HepG2 (cell line): ENCODE data around the gene HAGHL. TPM values are rescaled to one million over a fixed set of nuclear protein-coding genes. Genes with fewer than 3 reads are reported as not detected.

Source experiments
- ELF3 ChIP-seq: IDR thresholded peaks from 2 replicates; pipeline ENCODE4 v1.6.1; 2016; ENCODE audit warnings: missing genetic modification reagents, missing compliant biosample characterization
- FOSL1 ChIP-seq: sonication (generic); formaldehyde crosslinking; IDR thresholded peaks from 2 replicates; pipeline ENCODE4 v1.9.0; 2021; ENCODE audit warnings: missing genetic modification reagents, borderline replicate concordance
- GTF3A ChIP-seq: sonication (generic); formaldehyde crosslinking; conservative IDR thresholded peaks from 2 replicates; pipeline ENCODE4 v1.4.0; 2020; ENCODE audit warnings: mild to moderate bottlenecking, missing genetic modification reagents
- HNRNPL ChIP-seq: fragments of 200-400 bp; formaldehyde crosslinking; IDR thresholded peaks from 2 replicates; pipeline ENCODE4 v1.6.1; 2017; ENCODE audit warnings: mild to moderate bottlenecking, low read depth, low read length
- ISL2 ChIP-seq: sonication (generic); formaldehyde crosslinking; IDR thresholded peaks from 2 replicates; pipeline ENCODE4 v1.5.0; 2020; ENCODE audit warnings: missing genetic modification reagents
- KDM4B ChIP-seq: sonication (generic); formaldehyde crosslinking; IDR thresholded peaks from 2 replicates; pipeline ENCODE4 v1.4.0; 2020; ENCODE audit warnings: missing genetic modification reagents
- NR2F6 ChIP-seq, 2 experiments: IDR thresholded peaks; 2 replicates each; pipeline ENCODE4 v1.6.1; 2016; ENCODE audit warnings: antibody characterized with exemption in 1 of 2, mild to moderate bottlenecking in 1 of 2
- PAWR ChIP-seq: sonication (generic); formaldehyde crosslinking; IDR thresholded peaks from 2 replicates; pipeline ENCODE4 v1.4.0; 2020; ENCODE audit warnings: missing genetic modification reagents, mild to moderate bottlenecking, borderline replicate concordance
- PHB2 ChIP-seq: fragments of 450-650 bp; IDR thresholded peaks from 2 replicates; pipeline ENCODE4 v1.6.1; 2018; ENCODE audit not compliant: partially characterized antibody
- PRMT3 ChIP-seq: sonication (generic); formaldehyde crosslinking; IDR thresholded peaks from 2 replicates; pipeline ENCODE4 v1.8.1; 2022; ENCODE audit warnings: low read depth, mild to moderate bottlenecking, moderate library complexity, missing genetic modification reagents, borderline replicate concordance
- TCF7L2 ChIP-seq: IDR thresholded peaks from 2 replicates; pipeline ENCODE4 v1.6.1; 2011; ENCODE audit warnings: mild to moderate bottlenecking, low read depth, low read length, moderate library complexity
- USF2 ChIP-seq, 2 experiments: sonication (generic) in 1 of 2; formaldehyde crosslinking in 1 of 2; IDR thresholded peaks; 2 replicates each; pipeline versions ENCODE4 v1.5.1 to v1.6.1; 2011 to 2020; ENCODE audit warnings: borderline replicate concordance in 1 of 2, low read depth in 1 of 2, low read length in 1 of 2, mild to moderate bottlenecking in 1 of 2, missing genetic modification reagents in 1 of 2, moderate library complexity in 1 of 2
- ZFP36L1 ChIP-seq: sonication (generic); formaldehyde crosslinking; IDR thresholded peaks from 2 replicates; pipeline ENCODE4 v1.8.0; 2022; ENCODE audit warnings: mild to moderate bottlenecking, missing genetic modification reagents, moderate library complexity
- ZFP37 ChIP-seq: sonication (generic); formaldehyde crosslinking; IDR thresholded peaks from 2 replicates; pipeline ENCODE4 v1.4.0; 2020; ENCODE audit warnings: missing genetic modification reagents, borderline replicate concordance
- ZNF3 ChIP-seq: IDR thresholded peaks from 2 replicates; pipeline ENCODE4 v1.7.0; 2017; ENCODE audit warnings: inconsistent platforms
- ZNF34 ChIP-seq: sonication (generic); formaldehyde crosslinking; IDR thresholded peaks from 2 replicates; pipeline ENCODE4 v1.4.0; 2020; ENCODE audit warnings: mild to moderate bottlenecking, missing genetic modification reagents, borderline replicate concordance
- ZNF432 ChIP-seq: sonication (generic); formaldehyde crosslinking; IDR thresholded peaks from 2 replicates; pipeline ENCODE4 v1.5.0; 2020; ENCODE audit warnings: missing genetic modification reagents, mild to moderate bottlenecking, borderline replicate concordance
- ZNF704 ChIP-seq: sonication (generic); formaldehyde crosslinking; IDR thresholded peaks from 2 replicates; pipeline ENCODE4 v1.8.1; 2023; ENCODE audit warnings: mild to moderate bottlenecking, inconsistent platforms, moderate library complexity, missing genetic modification reagents, borderline replicate concordance
- ZNF770 ChIP-seq: sonication (generic); formaldehyde crosslinking; IDR thresholded peaks from 2 replicates; pipeline ENCODE4 v1.5.0; 2020; ENCODE audit warnings: mild to moderate bottlenecking, missing genetic modification reagents
- polyA plus RNA-seq, 8 experiments: library from polyadenylated mRNA; depleted of rRNA in 3 of 8; stranded (reverse) in 7 of 8; unstranded in 1 of 8; fragments of >200 nt; fragmentation: Illumina TruSeq in 4 of 8; extraction: Trizol in 4 of 8; gene quantifications; 2 replicates each; pipeline versions ENCODE4 v1.2.1 to v1.2.3, GENCODE V29; 2011 to 2016; ENCODE audit warnings: low read depth in 4 of 8, missing spikeins in 1 of 8, mixed read lengths in 1 of 8; ENCODE audit not compliant: insufficient read depth in 1 of 8
- total RNA-seq, 5 experiments: library from RNA; depleted of rRNA; stranded (reverse); fragments of >200 nt; fragmentation: Illumina TruSeq; extraction: Trizol; gene quantifications; 2 replicates each; pipeline ENCODE4 v1.2.3, GENCODE V29; 2016; ENCODE audit warnings: low read depth in 1 of 5

HAGHL gene
- total and polyA plus RNA-seq, 2 of the 13 experiments (the other 11 are each of a cell fraction or from before 2014, with no cell fraction given): 3.4 to 8.4 TPM

GRCh38 chr16:714558-715476, 12.1 kb upstream of the HAGHL start, which contains the start of gene METRN (continued):
- TF ChIP-seq USF2 (IDR thresholded peaks at IDR 0.05; ENCODE audit: low read depth, low read length) (no peak), USF2 (CRISPR knock-in tag; IDR thresholded peaks at IDR 0.05; ENCODE audit: borderline replicate concordance) (no peak), ZNF770 (CRISPR knock-in tag) (no peak), PAWR (CRISPR knock-in tag) (no peak), ZFP36L1 (CRISPR knock-in tag) (no peak), FOSL1 (CRISPR knock-in tag) (no peak), TCF7L2 (no peak), ISL2 (CRISPR knock-in tag) (no peak), KDM4B (CRISPR knock-in tag) (no peak), ZNF432 (CRISPR knock-in tag) (no peak), ZNF3 (CRISPR knock-in tag) (no peak), ZNF704 (CRISPR knock-in tag) (no peak), GTF3A (CRISPR knock-in tag) (no peak), NR2F6 (IDR thresholded peaks at IDR 0.05) (no peak), NR2F6 (CRISPR knock-in tag; IDR thresholded peaks at IDR 0.05) (no peak), HNRNPL (no peak), ZNF34 (CRISPR knock-in tag) (no peak), ELF3 (CRISPR knock-in tag) (no peak), PRMT3 (CRISPR knock-in tag) (no peak), PHB2 (no peak), ZFP37 (CRISPR knock-in tag) (no peak)
